ENCODE measurements around the gene EFCAB8.

DNA sequence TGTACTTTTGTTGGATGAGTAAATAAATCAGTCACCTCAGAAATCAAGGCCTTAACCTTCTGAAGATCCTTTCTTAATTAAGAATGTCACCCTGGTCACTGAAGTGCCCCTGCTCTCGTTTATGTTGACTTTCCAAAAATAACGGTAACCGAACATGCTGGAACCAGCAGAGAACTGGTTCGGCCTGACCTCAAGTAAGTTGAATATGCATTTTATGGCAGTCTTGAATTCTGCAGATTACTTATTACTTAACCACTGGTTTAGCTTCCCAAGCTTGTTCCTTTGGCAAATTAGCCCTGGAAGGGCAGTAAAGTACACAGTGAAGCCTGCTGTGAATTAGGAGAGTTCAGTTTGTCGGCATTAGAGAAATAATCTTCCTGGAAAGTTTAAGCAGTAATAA, 26.7 kb upstream of the EFCAB8 start:
- TF ChIP-seq, protein P1, sequence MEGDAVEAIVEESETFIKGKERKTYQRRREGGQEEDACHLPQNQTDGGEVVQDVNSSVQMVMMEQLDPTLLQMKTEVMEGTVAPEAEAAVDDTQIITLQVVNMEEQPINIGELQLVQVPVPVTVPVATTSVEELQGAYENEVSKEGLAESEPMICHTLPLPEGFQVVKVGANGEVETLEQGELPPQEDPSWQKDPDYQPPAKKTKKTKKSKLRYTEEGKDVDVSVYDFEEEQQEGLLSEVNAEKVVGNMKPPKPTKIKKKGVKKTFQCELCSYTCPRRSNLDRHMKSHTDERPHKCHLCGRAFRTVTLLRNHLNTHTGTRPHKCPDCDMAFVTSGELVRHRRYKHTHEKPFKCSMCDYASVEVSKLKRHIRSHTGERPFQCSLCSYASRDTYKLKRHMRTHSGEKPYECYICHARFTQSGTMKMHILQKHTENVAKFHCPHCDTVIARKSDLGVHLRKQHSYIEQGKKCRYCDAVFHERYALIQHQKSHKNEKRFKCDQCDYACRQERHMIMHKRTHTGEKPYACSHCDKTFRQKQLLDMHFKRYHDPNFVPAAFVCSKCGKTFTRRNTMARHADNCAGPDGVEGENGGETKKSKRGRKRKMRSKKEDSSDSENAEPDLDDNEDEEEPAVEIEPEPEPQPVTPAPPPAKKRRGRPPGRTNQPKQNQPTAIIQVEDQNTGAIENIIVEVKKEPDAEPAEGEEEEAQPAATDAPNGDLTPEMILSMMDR (IDR thresholded peaks at IDR 0.05): no peak
- TF ChIP-seq POLR2A (IDR thresholded peaks at IDR 0.05) (no peak), EP300 (IDR thresholded peaks at IDR 0.05) (no peak)

Measured in ovary (tissue), 3 donors.